HK-2 (cell line): ENCODE data around the gene FBXW11.

Experiments
- DNase-seq: peaks from one replicate; pipeline ENCODE4 v3.0.0-alpha.2; 2018; ENCODE audit not compliant: unreplicated experiment

FBXW11 gene

GRCh38 chr5:171868236-171868635, 138.2 kb downstream of the FBXW11 start:
- DNase-seq: no peak

- no peak for DNase-seq
Observed at GRCh38 chr5:171867786-171868185, 138.7 kb downstream of the FBXW11 start.

- no peak for DNase-seq
Observed at GRCh38 chr5:171865471-171865870, 141.0 kb downstream of the FBXW11 start.

DNA sequence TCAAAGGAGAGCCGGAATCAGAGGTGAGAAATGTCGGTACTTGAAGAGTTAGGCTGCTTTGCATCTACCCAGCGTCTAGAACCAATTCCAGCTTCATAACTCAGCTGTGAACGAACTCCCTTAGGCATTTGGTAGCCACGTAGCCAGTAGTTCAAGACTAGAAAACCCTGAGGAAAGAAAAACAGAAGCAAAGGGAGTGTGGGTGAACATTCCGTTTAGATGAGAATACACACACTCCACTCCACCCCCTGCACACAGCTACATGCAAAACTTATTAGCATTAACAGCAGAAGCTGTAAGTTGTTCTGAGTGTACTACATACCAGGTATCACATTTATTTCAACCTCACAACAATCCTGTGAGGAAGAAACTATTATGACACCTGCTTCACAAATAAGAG, 142.5 kb downstream of the FBXW11 start:
- DNase-seq: no peak

GRCh38 chr5:171862624-171863023, 143.8 kb downstream of the FBXW11 start:
- no peak for DNase-seq

DNA sequence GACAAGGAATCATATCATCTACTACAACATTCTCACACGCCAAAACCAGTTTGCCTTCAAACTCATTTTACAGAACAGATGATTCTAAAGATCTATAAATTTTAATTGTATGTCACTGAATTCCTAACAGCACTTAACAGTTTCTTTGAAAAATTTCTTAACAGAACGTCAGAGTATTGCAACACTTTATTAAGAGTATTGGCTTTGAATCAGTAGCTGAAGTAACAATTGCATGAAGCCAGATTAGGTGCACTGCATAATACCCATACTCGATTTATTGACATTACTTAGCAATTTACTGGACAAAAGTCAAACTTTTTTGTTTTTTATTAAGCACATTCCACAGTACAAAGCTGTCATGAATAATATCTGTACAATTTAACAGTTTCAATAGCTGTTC, 145.1 kb downstream of the FBXW11 start:
- DNase-seq: no peak

- no peak for DNase-seq
Observed at GRCh38 chr5:171858303-171858702, 148.1 kb downstream of the FBXW11 start.

GRCh38 chr5:171857489-171857876, 149.0 kb downstream of the FBXW11 start:
- DNase-seq: no peak

DNA sequence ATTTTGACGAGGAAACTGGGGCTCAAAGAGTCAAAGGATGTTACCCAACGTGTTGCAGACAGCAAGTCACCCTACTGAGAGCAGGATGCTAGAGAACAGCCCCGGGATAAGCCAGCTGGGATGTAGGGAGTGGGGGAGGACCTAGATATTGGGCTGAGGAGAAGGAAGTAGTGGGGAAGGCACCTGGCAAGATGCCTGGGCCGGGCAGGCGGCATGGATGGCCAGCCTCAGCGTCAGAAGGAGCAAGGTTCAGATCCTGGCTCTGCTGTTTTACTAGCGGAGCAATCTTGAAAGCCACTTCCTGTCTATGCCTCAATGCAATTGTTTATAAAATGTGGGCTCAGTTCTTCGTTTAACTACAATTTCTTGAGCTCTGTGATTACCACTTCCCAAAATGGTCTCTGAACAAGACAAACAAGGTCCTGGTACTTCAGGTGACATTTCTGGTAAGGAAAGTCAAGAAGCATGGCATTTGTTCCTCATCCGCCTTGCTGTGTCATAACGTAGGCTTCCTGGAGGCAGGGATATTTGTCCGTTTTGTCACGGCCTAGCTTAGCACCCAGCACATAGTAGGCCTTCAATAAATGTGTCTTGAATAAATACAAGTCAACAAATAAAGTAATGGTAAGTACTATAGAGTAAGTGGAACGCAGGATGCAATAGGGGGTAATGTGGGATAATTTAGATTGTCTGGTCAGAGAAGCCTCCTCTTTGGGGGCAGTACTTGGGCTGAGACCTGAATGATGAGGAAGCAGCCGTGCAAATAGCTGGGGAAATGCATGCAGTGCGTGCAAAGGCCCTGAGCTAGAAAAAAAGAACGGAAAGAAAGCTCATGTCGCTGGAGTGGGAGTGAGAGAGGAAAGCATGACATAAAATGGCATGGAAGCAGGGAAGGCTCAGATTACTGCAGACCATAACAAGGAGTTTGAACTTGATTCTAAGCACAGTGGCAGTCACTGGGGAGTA, 150.4 kb downstream of the FBXW11 start:
- DNase-seq: no peak

- no peak for DNase-seq
Observed at GRCh38 chr5:171855265-171855664, 151.2 kb downstream of the FBXW11 start.

DNA sequence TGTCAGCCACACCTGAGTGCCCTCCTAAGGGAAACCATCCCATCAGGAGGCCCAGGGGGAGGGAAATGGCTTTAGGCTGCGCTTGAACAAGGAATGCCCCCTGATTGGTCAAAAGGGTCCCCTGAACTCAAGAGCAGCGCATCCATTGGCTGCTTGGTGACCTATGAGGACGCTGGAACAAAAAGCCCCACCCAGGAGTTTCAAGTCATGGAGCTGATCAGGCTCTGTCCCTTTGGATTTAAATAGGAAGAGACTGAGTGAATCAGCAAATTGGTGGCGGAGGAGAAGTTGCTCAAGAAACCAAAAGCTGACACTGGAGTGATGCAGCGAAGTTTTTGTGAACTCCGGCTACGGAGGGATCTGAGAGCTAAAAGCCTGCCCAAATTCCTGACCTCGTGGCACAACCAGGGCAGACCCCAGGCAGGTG, 154.2 kb downstream of the FBXW11 start:
- no peak for DNase-seq

- no peak for DNase-seq
Observed at GRCh38 chr5:171851251-171851650, 155.2 kb downstream of the FBXW11 start.

DNA sequence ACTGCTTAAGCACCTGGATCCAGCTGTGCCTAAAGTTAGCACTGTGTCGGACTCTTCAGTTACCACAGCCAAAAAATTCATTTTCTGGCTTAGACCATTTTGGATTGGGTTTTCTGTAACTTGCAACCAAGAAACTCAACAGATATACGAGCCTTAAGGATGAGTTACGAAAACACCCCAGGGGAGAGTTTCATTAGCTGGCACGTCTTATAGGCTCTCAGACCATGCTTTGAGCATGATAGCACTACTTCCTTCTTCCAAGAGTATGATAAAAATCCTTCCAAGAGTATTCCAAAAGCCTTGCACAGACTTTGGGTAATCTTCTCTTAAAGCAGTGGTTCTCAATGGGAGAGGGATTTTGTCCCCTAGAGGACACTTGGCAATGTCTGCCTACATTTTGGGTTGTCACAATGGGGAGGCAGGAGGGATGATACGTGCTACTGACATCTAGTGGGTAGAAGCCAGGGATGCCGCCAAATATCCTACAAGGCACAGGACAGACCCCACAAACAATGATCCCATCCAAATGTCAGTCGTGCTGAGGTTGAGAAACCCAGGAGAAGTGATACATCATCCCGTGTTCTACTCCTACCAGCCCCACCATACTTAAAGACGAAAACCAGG, 156.0 kb downstream of the FBXW11 start:
- no peak for DNase-seq

DNA sequence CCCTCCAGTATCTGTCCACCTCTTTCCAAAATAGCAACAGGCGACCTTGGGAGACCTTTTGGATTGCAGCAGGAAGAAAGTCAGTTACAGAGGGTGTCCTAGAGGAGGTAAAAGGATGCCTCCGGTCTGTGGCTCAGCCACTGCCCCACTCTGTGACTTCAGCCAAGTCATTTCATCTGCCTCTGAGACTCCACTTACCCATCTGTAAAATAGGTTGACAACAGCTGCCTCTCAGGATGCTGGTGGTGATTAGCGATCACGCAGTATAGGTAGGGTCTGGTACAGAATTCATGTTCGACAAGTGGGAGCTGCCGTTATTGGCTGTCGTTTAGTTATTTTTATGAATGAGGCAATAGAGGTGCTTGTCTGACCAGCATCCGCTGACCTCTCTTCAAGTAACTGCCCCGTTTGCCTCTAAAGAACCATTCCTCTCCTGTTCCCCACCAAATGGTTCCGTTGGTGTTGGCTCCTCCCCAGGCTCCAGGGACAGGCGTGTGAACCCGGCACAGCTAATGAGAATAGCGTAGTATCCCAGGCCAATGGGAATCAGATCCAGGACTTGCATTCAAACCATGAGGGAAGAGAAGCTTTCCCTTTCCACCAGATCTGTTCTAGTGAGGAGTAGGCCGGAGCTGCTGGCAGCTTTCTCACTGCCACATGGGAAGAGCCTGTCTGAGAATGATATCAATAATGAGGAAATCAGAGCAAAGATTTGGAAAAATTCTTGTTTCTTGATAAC, 156.7 kb downstream of the FBXW11 start:
- no peak for DNase-seq

- DNase-seq: no peak
Observed at GRCh38 chr5:171848911-171849520, 157.4 kb downstream of the FBXW11 start.

- no peak for DNase-seq
Observed at GRCh38 chr5:171848486-171848885, 158.0 kb downstream of the FBXW11 start.

DNA sequence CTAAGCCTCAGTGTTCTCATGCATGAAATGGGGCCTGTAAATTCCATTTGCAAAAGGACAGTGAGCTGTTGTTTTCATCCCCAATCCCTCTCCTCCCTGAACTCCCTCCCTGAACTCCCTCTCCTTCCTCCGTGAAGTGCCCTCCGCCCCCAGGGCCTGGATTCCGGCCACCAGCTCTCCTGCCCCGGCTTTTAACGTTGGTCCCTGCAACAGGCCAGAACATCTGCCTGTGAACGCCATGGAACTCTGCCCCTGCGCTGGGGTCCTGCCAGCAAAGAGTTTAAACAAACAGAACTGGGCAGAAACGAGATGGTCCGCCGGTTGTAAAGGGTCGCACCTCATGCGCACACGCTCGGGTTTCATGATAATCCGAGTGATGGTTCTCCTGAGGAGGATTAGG, 158.4 kb downstream of the FBXW11 start:
- no peak for DNase-seq

DNA sequence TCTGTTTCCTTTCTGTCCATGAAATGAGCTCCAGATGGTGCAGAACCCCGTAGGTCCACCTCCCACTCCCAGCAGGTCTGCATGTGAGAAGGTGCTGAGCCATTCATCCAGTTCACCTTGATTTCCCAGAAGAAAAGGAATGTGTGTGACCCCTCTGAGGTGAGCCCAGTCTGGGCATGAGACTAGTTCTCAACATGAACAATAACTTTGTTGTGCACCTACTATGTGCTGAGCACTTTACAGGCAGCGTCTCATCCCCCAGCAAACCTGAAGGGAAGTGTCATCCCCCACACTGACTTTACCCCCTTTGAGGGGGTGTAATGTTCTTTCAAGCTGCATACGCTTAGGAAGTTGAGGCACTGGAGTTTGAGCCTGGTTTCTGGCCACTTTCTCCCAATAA, 159.4 kb downstream of the FBXW11 start:
- no peak for DNase-seq

DNA sequence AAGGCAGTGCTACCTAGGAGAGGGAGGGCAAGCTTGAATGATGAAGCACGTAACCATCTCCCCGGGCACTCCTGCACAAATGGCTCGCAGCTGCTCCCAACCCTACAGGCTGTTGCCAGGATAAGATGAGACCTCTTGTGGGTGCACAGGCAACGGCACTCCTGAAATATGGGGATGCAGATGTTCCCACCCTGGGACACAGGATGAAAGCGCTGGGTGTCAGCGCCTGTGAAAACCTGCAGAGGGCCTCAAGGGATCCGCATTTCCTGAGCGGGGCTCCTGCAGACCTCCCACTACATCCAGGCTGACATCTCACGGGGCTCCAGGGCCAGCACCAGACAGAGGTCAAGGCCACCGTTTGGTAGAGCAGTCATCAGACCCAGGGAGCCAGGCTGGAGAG, 160.1 kb downstream of the FBXW11 start:
- DNase-seq: no peak

DNA sequence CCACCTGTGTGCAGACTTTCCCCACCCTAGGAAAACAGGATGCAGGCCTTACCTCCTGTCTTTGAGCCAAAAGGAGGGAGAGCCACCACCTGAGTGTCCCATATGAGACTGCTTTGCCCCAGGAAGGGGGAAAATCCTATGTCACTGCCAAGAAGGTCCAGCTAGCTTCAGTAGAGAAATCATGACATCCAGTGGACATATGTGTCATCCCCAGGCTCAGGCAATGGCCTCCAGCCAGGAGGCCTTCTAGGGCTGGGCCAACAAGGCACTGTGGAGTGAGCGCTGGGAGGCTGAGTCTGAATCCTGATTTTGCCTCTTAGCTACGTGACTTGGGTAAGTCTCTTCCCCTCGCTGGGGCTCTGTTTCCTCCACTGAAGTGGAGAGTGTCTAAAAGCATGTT, 160.6 kb downstream of the FBXW11 start:
- no peak for DNase-seq

DNA sequence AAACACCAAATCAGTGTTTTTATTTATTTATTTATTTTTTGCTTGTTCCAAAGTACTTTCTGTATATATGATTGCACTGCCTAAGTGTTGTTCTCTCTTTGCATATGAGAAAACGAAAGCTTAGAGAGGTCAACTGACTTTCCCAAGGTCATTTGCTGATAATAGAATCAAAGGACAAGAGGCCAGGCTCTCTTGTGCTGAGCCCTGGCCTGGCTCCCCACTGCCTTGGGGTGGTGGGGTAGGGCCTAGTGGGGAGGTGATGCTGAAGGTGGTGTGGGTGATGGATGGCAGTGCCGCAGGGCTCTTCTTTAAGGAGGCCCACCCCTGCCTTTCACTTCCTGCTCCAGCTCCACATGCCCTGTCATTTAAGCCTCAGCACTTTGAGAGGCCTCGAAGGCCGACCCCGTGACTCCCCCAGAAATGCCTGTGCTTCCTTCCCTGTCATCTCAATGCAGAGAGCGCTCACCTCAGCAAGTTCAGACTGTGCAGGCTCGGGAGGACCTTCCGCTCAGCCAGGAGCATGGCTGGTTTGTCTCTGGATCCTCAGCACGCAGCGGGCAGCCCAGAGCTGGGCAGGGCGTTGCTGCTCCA, 161.3 kb downstream of the FBXW11 start:
- DNase-seq: no peak
